GM21381 (cell line): Measurements from ENCODE around the gene SLK.

ENCODE experiments used
- ATAC-seq: cut with Tn5 transposase; IDR thresholded peaks from one replicate; pipeline ENCODE4 v1.9.1; 2021; ENCODE audit warnings: mild to moderate bottlenecking, moderate library complexity; ENCODE audit not compliant: unreplicated experiment

The SLK gene

GRCh38 chr10:103966671-103967447 lies at the start of gene SLK:
TSS of gene SLK (plus strand) at chr10:103967140. CDS start at chr10:103967746, 606 bp downstream.
- peak; percentile 81 for ATAC-seq

DNA sequence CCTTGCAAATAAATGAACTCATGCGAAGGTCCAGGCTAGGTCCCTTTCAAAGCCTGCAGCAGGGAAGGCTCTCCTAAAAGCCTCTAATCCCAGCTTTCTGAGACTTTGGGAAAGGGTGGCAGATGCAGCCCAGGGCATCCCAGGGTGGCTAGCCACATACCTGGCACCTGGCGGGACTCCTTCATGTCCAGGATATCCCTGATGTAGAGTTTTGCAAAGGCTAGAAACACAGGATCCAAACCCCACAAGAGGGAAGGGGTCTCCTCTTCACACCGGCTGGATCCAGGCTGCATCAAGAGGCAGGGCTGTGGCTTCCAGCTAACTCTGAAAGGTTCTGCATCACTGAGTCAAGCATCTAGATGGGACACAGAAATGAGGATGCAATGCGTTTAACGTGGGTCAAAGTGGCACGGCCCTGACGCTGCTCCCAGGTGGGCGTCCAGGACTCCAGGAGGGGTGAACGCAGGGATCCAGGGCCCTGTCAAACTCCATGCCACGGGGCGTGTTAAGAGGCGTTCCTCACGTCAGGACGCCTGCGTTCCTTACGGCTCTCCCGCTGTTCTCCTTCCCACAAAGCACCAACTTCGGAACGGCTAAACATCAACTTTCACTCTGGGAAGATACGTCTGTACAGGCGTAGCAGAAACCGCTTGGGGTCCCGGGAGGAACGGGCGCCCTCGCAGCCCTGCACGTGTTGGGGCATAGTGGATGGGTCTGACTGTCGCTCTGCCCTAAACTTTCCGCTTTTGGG lies 49.5 kb upstream of the SLK start:
- ATAC-seq = no peak

DNA sequence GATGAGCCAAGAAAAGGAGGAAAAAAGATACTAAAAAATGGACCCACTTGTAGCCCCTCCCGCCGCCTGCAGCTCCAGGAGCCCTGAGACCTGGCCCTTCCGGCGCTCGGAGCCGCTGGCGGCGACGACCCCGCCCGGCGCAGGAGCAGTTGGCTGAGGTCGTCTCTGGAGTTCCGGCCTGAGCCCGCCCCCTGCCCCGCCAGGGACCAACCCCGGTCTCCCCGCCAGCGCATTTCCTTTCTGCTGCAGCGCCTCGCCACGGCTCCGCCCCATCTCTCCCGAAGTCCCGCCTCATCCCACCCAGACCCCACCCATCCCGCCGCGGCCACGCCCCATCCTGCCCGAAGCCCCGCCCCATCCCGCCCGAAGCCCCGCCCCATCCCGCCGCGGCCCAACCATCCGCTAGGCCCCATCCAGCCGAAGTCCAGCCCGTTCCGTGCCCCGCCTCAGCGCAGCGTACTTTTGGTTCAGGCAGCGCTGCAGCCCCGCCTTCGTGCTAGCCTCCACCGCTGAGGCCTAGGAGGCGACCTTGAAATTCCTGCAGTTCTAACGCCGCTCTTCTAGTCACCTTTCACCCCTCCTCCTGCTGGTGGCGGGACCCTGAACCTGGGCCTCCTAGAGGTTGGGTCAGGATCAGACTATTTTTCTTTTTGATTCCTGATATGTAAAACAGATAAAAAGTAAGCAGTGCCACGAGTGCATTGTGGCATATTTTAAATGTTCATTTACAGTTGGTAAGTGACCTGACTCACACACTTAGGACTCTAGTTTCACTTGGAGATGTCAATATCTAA lies 48.7 kb upstream of the SLK start, which contains the start of gene STN1:
TSS of gene STN1 (minus strand) at position 132 of the 794 bp plus-strand sequence. CDS start 590 bp downstream, outside the sequence.
- peak; percentile 91 for ATAC-seq

GRCh38 chr10:103919648-103920025 lies 47.3 kb upstream of the SLK start:
- no peak for ATAC-seq

DNA sequence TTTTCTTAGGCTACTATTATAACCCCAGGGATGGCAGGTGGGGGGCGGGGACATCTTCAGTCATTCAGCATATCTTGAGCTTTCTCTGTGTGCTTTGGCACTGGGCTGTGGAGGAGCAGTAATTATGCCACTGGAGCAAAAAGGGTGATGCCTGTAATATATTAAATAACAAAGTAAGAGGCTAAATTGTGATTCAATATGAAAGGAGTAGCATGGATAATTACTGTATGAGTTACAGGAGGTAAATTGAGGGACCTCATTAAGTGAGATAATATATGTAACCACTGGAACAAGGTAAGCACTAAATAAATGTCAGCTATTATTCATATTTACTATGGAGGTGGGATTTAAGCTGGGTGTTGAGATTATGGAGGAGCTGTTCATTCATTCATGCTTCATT lies 45.7 kb upstream of the SLK start:
- no peak for ATAC-seq

DNA sequence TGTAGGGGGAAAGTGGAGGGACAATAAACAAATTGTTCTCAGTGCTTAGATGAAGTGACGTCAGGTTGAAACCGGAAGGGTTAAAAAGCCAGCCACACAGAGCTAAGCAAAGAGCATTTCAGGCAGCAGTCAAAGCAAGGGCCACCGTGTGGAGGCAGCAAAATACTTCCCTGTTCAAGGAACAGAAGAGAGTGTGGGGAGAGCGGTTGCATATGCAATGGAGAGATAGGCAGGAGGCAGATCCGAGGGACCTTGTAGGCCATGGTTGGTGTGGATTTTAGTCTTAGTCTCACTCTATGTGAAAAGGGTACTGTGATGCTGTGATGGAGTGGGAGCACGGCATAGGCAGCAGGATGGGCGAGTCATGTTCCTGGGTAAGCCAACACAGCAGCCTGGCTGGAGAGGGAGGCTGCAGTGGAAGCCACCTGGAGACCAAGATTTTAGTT lies 45.2 kb upstream of the SLK start:
- no peak for ATAC-seq

DNA sequence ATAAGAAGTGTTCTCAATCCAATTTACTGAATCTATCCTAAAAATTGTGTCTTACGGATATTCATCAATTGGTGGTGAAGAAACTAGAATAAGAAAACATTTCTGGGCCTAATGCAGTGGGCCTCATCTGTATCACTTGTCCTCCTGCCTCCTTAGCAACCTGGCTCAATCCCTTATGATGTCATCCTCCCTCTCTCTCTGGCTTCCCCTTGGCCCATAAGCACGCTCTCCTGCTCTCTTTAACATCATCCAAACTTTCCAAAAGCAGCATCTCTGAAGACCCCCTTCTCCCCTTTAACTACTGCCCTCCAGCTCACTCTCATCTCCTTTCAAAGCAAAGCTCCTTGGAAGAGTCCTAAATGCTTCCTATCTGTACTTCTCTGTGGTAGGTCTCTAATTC lies 44.3 kb upstream of the SLK start:
- no peak for ATAC-seq

DNA sequence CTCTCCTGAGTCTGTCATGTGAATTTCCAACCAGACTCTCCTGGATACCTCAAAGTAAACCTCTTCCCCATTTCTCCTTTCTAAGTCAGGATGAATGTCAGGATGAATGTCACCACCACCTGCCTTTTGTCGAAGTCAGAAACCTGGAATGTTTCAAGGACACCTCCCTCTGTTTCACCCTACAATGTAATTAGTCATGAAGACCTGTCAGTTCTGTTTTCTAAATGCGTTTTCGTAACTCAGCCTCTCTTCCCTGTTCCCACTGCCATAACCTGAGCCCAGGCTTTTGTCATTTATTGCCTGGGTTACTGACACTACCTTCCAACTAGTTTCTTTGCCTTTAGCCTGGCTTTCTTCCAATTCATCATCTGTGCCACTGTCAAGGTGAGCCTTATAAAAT lies 43.4 kb upstream of the SLK start:
- no peak for ATAC-seq

DNA sequence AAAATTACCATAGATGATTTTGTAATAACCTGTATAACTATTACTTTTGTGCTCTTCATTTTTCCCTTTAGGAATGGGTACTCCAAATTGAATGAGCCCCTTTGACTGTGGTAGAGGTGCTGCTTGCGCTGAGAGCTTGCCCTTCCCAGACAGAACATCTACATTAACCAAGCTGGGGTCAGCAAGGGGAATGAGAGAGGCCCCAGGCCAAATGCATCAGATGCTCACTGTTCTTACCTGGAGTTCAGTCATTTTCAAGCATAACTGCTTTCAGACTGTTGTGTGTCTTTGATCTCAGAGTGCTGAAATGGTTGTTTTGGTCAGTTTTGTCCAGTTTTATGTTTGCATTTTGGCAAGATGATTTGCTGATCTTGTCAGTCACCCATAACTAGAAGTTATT lies 41.3 kb upstream of the SLK start:
- no peak for ATAC-seq

- ATAC-seq = no peak
Measured at GRCh38 chr10:103926722-103927319, 40.1 kb upstream of the SLK start.

DNA sequence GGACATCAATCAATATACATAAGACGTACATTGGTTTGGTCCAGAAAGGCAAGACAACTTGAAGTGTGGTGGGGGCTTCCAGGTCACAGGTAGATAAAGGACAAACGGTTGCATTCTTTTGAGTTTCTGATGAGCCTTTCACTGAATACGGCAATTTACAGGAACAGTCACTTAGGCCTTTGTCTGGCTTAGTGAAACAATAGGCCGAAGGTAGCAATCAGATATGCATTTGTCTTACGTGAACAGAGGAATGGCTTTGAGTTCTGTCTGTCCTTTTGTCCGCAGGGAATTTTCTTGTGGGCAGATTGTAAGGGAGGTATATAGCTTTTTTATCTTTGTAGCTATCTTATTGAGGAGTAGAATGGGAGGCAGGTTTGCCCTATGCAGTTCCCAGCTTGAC lies 38.2 kb upstream of the SLK start:
- ATAC-seq = no peak

DNA sequence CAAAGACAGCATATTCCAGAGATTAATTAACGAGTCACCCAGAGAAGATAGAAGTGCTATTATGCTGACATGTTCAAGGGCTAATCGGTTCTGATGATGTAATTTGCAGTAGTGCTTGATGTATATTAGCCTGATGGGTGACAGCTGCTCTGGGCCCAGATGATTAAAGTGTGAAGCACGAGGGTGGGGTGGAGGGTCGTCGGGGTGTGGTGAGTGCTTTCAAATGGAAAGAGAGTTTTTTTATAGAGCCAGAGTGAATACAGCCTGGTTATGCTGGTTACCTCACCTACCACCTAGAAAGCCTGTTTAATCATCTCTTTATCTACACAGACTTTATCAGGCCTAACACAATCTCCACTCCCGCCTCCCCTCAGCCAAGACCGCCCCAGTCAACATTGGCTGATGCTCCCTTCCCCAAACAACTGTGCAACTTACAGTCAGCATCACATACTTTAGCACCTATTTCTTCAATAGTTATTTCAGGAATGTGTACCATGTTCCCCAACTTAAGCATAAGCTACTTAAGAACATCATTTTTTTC lies 37.5 kb upstream of the SLK start:
- ATAC-seq = no peak

GRCh38 chr10:103930449-103930848 lies 36.5 kb upstream of the SLK start:
- ATAC-seq = no peak

DNA sequence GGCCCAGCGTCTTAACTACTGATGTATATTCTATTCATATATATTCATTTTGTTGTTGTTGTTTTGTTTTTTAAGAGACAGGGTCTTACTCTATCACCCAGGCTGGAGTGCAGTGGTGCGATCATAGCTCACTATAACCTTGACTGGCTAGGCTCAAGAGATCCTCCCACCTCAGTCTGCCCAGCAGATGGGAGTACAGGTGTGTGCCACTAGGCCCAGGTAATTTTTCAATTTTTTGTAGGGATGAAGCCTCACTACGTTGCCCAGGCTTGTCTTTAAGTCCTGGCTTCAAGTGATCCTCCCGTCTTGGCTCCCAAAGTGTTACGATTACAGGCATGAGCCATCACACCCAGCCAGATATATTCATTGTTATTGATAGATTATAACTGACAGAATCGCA lies 36.1 kb upstream of the SLK start:
- no peak for ATAC-seq

GRCh38 chr10:103931603-103932002 lies 35.3 kb upstream of the SLK start:
- ATAC-seq = no peak

GRCh38 chr10:103932271-103932670 lies 34.7 kb upstream of the SLK start:
- no peak for ATAC-seq

DNA sequence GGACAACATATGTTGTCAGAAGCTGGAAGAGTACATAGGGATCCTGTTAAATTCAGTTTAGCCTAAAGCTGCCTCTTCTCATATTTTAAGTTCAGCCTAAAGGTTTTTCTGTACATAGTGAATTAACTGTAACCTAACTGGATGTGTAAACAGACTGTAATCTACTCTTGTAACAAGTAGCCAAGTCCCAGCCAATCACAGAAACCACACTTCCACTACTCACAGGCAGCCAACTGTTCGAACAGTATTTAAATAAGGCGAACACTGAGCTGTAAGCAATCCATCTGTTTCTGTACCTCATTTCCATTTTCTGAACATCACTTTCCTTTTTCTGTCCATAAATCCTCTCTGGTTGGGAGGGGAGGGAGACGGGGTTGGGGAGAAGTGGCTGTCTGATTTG lies 34.0 kb upstream of the SLK start:
- ATAC-seq = no peak

- no peak for ATAC-seq
Measured at GRCh38 chr10:103933557-103934121, 33.3 kb upstream of the SLK start.

- no peak for ATAC-seq
Measured at GRCh38 chr10:103934308-103934707, 32.6 kb upstream of the SLK start.

- no peak for ATAC-seq
Measured at GRCh38 chr10:103936022-103936421, 30.9 kb upstream of the SLK start.
